ENCODE results near the gene ACTA1. TPM values are rescaled to one million over a fixed set of nuclear protein-coding genes. Genes with fewer than 3 reads are reported as not detected.
A peak's percentile ranks its signal among the peaks of the same experiment; 100 is the strongest.

ACTA1 gene
- total and polyA plus RNA-seq, 9 donors = 2,334 to 11,725 (median 8,801) TPM

- peaks cover 36% of the 10 kb centered on the region for H3K36me3 ChIP-seq (ENCODE audit: control insufficient read depth, insufficient read depth, low read length)
- H3K27me3 ChIP-seq (ENCODE audit: control insufficient read depth, insufficient read depth, low read length) = no peaks in the 10 kb centered on the region
- no peaks in the 10 kb centered on the region for H3K4me1 ChIP-seq (ENCODE audit: control insufficient read depth, insufficient read depth, low read length)
- WGBS (ENCODE audit: insufficient coverage) = no CpG with 5 or more reads among the region's 7 CpGs
- H3K4me3 ChIP-seq (ENCODE audit: low read length) = no peak overlapping the region
- H3K27ac ChIP-seq (ENCODE audit: low read length) = no peak overlapping the region
- no peak for DNase-seq
- H3K9me3 ChIP-seq (replicated peaks; ENCODE audit: control insufficient read depth, low read depth, low read length) = no peaks in the 10 kb centered on the region
Observed at GRCh38 chr1:229448354-229448753, 14.5 kb upstream of the ACTA1 start.

DNA sequence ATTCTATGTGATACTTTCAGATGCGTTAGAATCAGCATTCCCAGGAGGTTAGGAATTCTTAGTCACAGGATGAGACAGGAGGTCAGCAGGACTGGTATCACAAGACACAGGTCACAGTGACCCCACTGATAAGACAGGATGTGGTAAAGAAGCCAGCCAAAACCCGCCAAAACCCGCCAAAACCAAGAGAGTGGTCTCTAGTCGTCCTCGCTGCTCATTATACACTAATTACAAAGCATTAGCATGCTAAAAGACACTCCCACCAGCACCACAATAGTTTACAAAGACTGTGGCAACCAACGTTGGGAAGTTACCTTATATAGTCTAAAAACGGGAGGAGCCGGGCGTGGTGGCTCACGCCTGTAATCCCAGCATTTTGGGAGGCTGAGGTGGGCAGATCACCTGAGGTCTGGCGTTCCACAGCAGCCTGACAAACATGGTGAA, 13.9 kb upstream of the ACTA1 start:
- H3K27ac ChIP-seq (ENCODE audit: low read length) = no peak overlapping the region
- peaks cover 40% of the 10 kb centered on the region for H3K36me3 ChIP-seq (ENCODE audit: control insufficient read depth, insufficient read depth, low read length)
- no peak for DNase-seq
- H3K27me3 ChIP-seq (ENCODE audit: control insufficient read depth, insufficient read depth, low read length) = no peaks in the 10 kb centered on the region
- no peaks in the 10 kb centered on the region for H3K9me3 ChIP-seq (replicated peaks; ENCODE audit: control insufficient read depth, low read depth, low read length)
- 98% methylated on average over 8 of the region's 11 CpGs for WGBS (ENCODE audit: insufficient coverage)
- no peak overlapping the region for H3K4me3 ChIP-seq (ENCODE audit: low read length)
- no peaks in the 10 kb centered on the region for H3K4me1 ChIP-seq (ENCODE audit: control insufficient read depth, insufficient read depth, low read length)

DNA sequence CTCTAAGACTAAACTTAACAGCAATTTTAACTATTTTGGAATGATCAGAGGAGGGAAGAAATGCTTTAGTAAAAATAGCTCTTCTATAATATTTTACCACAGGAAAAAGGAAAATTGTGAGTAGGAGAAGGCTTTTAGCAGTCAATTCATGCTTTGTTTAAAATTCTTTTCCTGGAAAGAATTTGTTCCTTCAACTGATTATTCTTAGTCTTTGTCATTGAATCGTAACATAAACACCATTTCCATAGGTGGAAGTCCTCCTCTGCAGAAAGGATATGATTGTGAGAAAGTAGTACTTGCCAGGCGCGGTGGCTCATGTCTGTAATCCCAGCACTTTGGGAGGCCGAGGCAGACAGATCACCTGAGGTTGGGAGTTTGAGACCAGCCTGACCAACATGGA, 11.9 kb upstream of the ACTA1 start:
- H3K9me3 ChIP-seq (replicated peaks; ENCODE audit: control insufficient read depth, low read depth, low read length) = no peaks in the 10 kb centered on the region
- H3K27ac ChIP-seq (ENCODE audit: low read length) = no peak overlapping the region
- 100% methylated on average over 1 of the region's 4 CpGs for WGBS (ENCODE audit: insufficient coverage)
- peaks cover 36% of the 10 kb centered on the region for H3K36me3 ChIP-seq (ENCODE audit: control insufficient read depth, insufficient read depth, low read length)
- H3K4me3 ChIP-seq (ENCODE audit: low read length) = no peak overlapping the region
- H3K27me3 ChIP-seq (ENCODE audit: control insufficient read depth, insufficient read depth, low read length) = no peaks in the 10 kb centered on the region
- DNase-seq = no peak
- H3K4me1 ChIP-seq (ENCODE audit: control insufficient read depth, insufficient read depth, low read length) = no peaks in the 10 kb centered on the region

DNA sequence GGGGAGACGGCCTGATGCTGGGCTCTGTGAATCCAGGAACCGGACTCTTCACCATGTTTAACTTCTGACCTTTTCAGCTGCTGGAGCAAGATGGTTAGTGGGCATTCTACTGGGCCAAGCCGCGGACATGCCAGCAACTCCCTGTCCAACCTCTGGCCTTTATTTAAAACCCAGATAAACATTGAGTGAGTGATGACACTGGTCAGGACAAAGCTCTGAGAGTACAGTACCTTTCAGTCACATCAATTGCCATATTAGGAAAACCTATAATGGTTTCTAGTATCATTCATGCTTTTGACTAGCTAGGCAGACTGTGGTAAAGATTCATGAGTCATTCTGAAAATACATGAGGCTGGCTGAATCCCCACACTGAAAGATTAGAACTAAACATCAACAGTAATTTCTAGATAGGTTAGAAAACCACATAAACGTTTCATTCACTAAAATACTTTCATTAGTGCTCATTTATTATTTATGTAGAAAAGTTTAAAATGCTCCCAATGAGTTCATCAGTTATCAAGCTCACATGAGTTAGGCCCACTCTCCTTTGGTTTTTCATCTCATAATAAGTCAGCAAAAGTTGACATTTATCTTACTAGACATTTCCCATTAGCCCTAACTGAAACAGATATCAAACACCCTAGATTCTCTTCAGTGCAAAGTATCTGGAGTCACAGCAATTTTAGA, 7.1 kb upstream of the ACTA1 start:
- peaks cover 23% of the 10 kb centered on the region for H3K36me3 ChIP-seq (ENCODE audit: control insufficient read depth, insufficient read depth, low read length)
- WGBS (ENCODE audit: insufficient coverage) = 70% methylated on average over 2 of the region's 5 CpGs
- H3K27ac ChIP-seq (ENCODE audit: low read length) = peak overlapping the region; percentile 17
- H3K27me3 ChIP-seq (ENCODE audit: control insufficient read depth, insufficient read depth, low read length) = peaks cover 9% of the 10 kb centered on the region
- no peak overlapping the region for H3K4me3 ChIP-seq (ENCODE audit: low read length)
- H3K4me1 ChIP-seq (ENCODE audit: control insufficient read depth, insufficient read depth, low read length) = peaks cover 3% of the 10 kb centered on the region
- no peak for DNase-seq
- H3K9me3 ChIP-seq (replicated peaks; ENCODE audit: control insufficient read depth, low read depth, low read length) = no peaks in the 10 kb centered on the region

DNA sequence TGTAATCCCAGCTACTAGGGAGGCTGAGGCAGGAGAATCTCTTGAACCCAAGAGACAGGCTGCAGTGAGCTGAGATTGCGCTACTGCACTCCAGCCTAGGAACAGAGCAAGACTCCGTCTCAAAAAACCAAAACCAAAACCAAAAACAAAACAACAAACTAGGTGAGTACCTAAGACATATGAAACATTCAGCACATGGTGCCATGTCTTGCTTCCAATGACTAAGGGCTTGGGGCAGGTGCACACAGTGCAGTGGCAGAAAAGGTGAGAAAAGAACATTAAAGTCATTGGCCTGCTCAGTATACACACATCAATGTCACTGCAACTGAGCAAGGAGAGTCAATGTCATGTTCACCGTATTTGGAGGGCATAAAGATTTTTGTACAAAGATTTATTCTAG, 4.1 kb upstream of the ACTA1 start:
- peaks cover 16% of the 10 kb centered on the region for H3K4me1 ChIP-seq (ENCODE audit: control insufficient read depth, insufficient read depth, low read length)
- H3K4me3 ChIP-seq (ENCODE audit: low read length) = no peak overlapping the region

DNA sequence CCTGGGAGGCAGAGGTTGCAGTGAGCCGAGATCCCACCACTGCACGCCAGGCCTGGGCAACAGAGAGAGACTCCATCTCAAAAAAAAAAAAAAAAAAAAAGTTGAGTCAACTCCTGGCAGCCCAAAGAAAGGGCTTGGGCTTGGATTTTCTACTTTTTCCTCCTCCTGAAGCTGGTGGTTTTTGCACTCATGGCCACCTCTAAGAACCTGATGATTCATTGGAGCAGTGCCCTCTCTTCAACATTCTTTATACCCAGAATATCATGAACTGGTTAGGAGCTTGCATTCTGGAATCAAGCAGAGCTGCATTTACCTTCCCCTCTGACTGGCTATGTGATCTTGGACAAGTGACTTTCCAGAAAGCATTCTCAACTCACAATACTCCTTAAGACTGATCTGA, 3.5 kb upstream of the ACTA1 start:
- Histone ChIP-seq H3K4me1 (ENCODE audit: control insufficient read depth, insufficient read depth, low read length) (peaks cover 16% of the 10 kb centered on the region), H3K36me3 (ENCODE audit: control insufficient read depth, insufficient read depth, low read length) (peaks cover 15% of the 10 kb centered on the region), H3K4me3 (ENCODE audit: low read length) (no peak overlapping the region), H3K27ac (ENCODE audit: low read length) (no peak overlapping the region), H3K27me3 (ENCODE audit: control insufficient read depth, insufficient read depth, low read length) (peaks cover 41% of the 10 kb centered on the region), H3K9me3 (replicated peaks; ENCODE audit: control insufficient read depth, low read depth, low read length) (no peaks in the 10 kb centered on the region)
- no peak for DNase-seq
- no CpG with 5 or more reads among the region's 2 CpGs for WGBS (ENCODE audit: insufficient coverage)

More for the DNA sequence above, 4.1 kb upstream of the ACTA1 start:
- H3K9me3 ChIP-seq (replicated peaks; ENCODE audit: control insufficient read depth, low read depth, low read length) = no peaks in the 10 kb centered on the region
- H3K36me3 ChIP-seq (ENCODE audit: control insufficient read depth, insufficient read depth, low read length) = peaks cover 13% of the 10 kb centered on the region
- H3K27me3 ChIP-seq (ENCODE audit: control insufficient read depth, insufficient read depth, low read length) = peaks cover 35% of the 10 kb centered on the region
- no peak for DNase-seq
- WGBS (ENCODE audit: insufficient coverage) = no CpG with 5 or more reads among the region's 3 CpGs
- no peak overlapping the region for H3K27ac ChIP-seq (ENCODE audit: low read length)

DNA sequence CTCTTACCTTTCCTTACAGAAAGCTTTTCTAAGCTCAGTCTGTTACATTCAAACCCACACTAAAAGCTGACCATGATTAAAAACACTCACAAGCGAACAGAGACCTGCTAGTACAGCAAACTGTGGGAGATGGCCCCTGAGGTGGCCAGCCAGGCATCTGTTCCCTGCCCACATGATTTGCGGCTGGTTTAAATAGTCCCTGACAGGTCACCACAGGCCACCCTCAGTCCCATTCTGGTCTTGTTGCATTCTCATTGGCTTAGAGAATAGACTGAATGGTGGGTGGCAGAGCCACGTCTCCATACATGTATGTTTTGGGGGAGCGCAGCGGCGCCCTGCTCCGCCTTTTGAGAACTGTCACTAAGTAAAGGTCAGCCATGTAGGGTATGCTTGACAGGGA, 2.3 kb upstream of the ACTA1 start:
- Histone ChIP-seq H3K36me3 (ENCODE audit: control insufficient read depth, insufficient read depth, low read length) (peaks cover 18% of the 10 kb centered on the region), H3K27me3 (ENCODE audit: control insufficient read depth, insufficient read depth, low read length) (peaks cover 53% of the 10 kb centered on the region), H3K4me3 (ENCODE audit: low read length) (no peak overlapping the region), H3K9me3 (replicated peaks; ENCODE audit: control insufficient read depth, low read depth, low read length) (no peaks in the 10 kb centered on the region), H3K27ac (ENCODE audit: low read length) (peak overlapping the region; percentile 97), H3K4me1 (ENCODE audit: control insufficient read depth, insufficient read depth, low read length) (peaks cover 21% of the 10 kb centered on the region)
- DNase-seq = peak; percentile 64
- 36% methylated on average over 3 of the region's 7 CpGs for WGBS (ENCODE audit: insufficient coverage)

- H3K36me3 ChIP-seq (ENCODE audit: control insufficient read depth, insufficient read depth, low read length) = peaks cover 16% of the 10 kb centered on the region
- H3K9me3 ChIP-seq (replicated peaks; ENCODE audit: control insufficient read depth, low read depth, low read length) = no peaks in the 10 kb centered on the region
- peaks cover 26% of the 10 kb centered on the region for H3K4me1 ChIP-seq (ENCODE audit: control insufficient read depth, insufficient read depth, low read length)
- peaks cover 65% of the 10 kb centered on the region for H3K27me3 ChIP-seq (ENCODE audit: control insufficient read depth, insufficient read depth, low read length)
- H3K27ac ChIP-seq (ENCODE audit: low read length) = peak overlapping the region; percentile 97
- DNase-seq = peak; percentile 73
- under 1% methylated on average over 20 of the region's 27 CpGs for WGBS (ENCODE audit: insufficient coverage)
- peak overlapping the region; percentile 38 for H3K4me3 ChIP-seq (ENCODE audit: low read length)
Observed at GRCh38 chr1:229434641-229435051, 752 bp upstream of the ACTA1 start.

- Histone ChIP-seq H3K27me3 (ENCODE audit: control insufficient read depth, insufficient read depth, low read length) (peaks cover 69% of the 10 kb centered on the region), H3K4me3 (ENCODE audit: low read length) (peak overlapping the region; percentile 63), H3K27ac (ENCODE audit: low read length) (peak overlapping the region; percentile 89), H3K36me3 (ENCODE audit: control insufficient read depth, insufficient read depth, low read length) (peaks cover 14% of the 10 kb centered on the region), H3K9me3 (replicated peaks; ENCODE audit: control insufficient read depth, low read depth, low read length) (no peaks in the 10 kb centered on the region), H3K4me1 (ENCODE audit: control insufficient read depth, insufficient read depth, low read length) (peaks cover 26% of the 10 kb centered on the region)
- WGBS (ENCODE audit: insufficient coverage) = 10% methylated on average over 16 of the region's 19 CpGs
- DNase-seq = no peak
Observed at GRCh38 chr1:229433364-229434004, 410 bp downstream of the ACTA1 start.

DNA sequence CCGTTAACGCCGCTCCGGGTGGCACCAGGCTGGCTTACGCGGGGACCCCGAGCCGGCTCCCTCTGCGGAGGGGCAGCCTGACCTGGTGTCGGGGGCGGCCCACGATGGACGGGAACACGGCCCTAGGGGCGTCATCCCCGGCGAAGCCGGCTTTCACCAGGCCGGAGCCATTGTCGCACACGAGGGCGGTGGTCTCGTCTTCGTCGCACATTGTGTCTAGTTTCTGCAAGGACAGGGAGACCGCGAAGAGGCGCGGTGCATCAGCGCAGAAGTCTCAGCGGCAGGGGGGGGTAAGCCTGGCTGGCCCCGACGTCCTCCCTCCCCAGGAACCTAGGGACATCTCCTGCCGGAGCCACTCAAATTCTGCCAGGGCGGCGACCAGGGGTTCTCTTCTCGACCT, 989 bp downstream of the ACTA1 start:
- 6% methylated on average over 35 of the region's 37 CpGs for WGBS (ENCODE audit: insufficient coverage)
- H3K4me1 ChIP-seq (ENCODE audit: control insufficient read depth, insufficient read depth, low read length) = peaks cover 26% of the 10 kb centered on the region
- H3K27ac ChIP-seq (ENCODE audit: low read length) = peak overlapping the region; percentile 89

More for the DNA sequence above, 989 bp downstream of the ACTA1 start:
- DNase-seq = no peak
- Histone ChIP-seq H3K36me3 (ENCODE audit: control insufficient read depth, insufficient read depth, low read length) (peaks cover 14% of the 10 kb centered on the region), H3K27me3 (ENCODE audit: control insufficient read depth, insufficient read depth, low read length) (peaks cover 69% of the 10 kb centered on the region), H3K9me3 (replicated peaks; ENCODE audit: control insufficient read depth, low read depth, low read length) (no peaks in the 10 kb centered on the region), H3K4me3 (ENCODE audit: low read length) (peak overlapping the region; percentile 63)

All from muscle of leg (tissue), 11 donors.